Keratinocyte (primary cell): ENCODE measurements around the gene BUD23. TPM values are rescaled to one million over a fixed set of nuclear protein-coding genes. Genes with fewer than 3 reads are reported as not detected.

Experiments
- DNase-seq: peaks from one replicate; pipeline ENCODE4 v3.0.0-alpha.2; 2011; ENCODE audit warnings: low read depth, missing footprints, low spot score
- FAIRE-seq: peaks from 2 replicates; lab custom pipeline; 2011; peaks lifted over from hg19 to GRCh38; lab: Jason Lieb, UNC
- H2AFZ ChIP-seq: 2 replicates; pipeline ENCODE4 v1.6.0; 2012; ENCODE audit warnings: low read length, control low read depth, inconsistent platforms; ENCODE audit not compliant: control insufficient read depth
- H3K27ac ChIP-seq: 2 replicates; pipeline ENCODE4 v1.5.1; 2011; ENCODE audit warnings: low read length; ENCODE audit not compliant: control insufficient read depth, insufficient read depth
- H3K27me3 ChIP-seq: 3 replicates; pipeline ENCODE4 v1.6.0; 2011; ENCODE audit warnings: low read length; ENCODE audit not compliant: control insufficient read depth, insufficient read depth; ENCODE audit errors: extremely low read depth
- H3K36me3 ChIP-seq, 2 experiments: 2 replicates in 1 of 2; 3 replicates in 1 of 2; pipeline ENCODE4 v1.5.1; 2011; ENCODE audit warnings: low read length in 2 of 2, mild to moderate bottlenecking in 1 of 2; ENCODE audit not compliant: control insufficient read depth in 2 of 2, insufficient read depth in 2 of 2; ENCODE audit errors: extremely low read depth in 1 of 2
- H3K4me1 ChIP-seq: 3 replicates; pipeline ENCODE4 v1.5.1; 2011; ENCODE audit warnings: low read length; ENCODE audit not compliant: control insufficient read depth, insufficient read depth; ENCODE audit errors: extremely low read depth
- H3K4me2 ChIP-seq: 3 replicates; pipeline ENCODE4 v1.6.0; 2011; ENCODE audit warnings: low read depth, low read length; ENCODE audit not compliant: control insufficient read depth, insufficient read depth; ENCODE audit errors: extremely low read depth
- H3K4me3 ChIP-seq, 3 experiments: fragments of 200-600 bp in 1 of 3; sonication (generic) in 1 of 3; 2 replicates in 2 of 3; 3 replicates in 1 of 3; pipeline ENCODE4 v1.5.1; 2011 to 2016; ENCODE audit warnings: low read length in 3 of 3, mild to moderate bottlenecking in 3 of 3, control low read depth in 2 of 3, inconsistent platforms in 1 of 3, low read depth in 1 of 3, mixed read lengths in 1 of 3, mixed run types in 1 of 3, moderate library complexity in 1 of 3; ENCODE audit not compliant: control insufficient read depth in 2 of 3, insufficient read depth in 2 of 3; ENCODE audit errors: extremely low read depth in 1 of 3
- H3K79me2 ChIP-seq: 2 replicates; pipeline ENCODE4 v1.6.0; 2012; ENCODE audit warnings: low read length; ENCODE audit not compliant: control insufficient read depth, insufficient read depth
- H3K9ac ChIP-seq: 3 replicates; pipeline ENCODE4 v1.6.0; 2011; ENCODE audit warnings: low read length; ENCODE audit not compliant: control insufficient read depth, insufficient read depth; ENCODE audit errors: extremely low read depth
- H3K9me1 ChIP-seq: 3 replicates; pipeline ENCODE4 v1.6.0; 2011; ENCODE audit warnings: low read length; ENCODE audit not compliant: control insufficient read depth, insufficient read depth; ENCODE audit errors: extremely low read depth
- H3K9me3 ChIP-seq: 2 replicates; pipeline ENCODE4 v1.5.1; 2012; ENCODE audit warnings: low read depth, low read length; ENCODE audit not compliant: control insufficient read depth
- H4K20me1 ChIP-seq: 3 replicates; pipeline ENCODE4 v1.6.0; 2011; ENCODE audit warnings: low read length; ENCODE audit not compliant: control insufficient read depth, insufficient read depth; ENCODE audit errors: extremely low read depth
- CTCF ChIP-seq, 3 experiments: IDR thresholded peaks in 1 of 3; conservative IDR thresholded peaks in 1 of 3; optimal IDR thresholded peaks in 1 of 3; 2 replicates in 2 of 3; 3 replicates in 1 of 3; pipeline versions ENCODE3 to v1.5.1; 2011; ENCODE audit warnings: low read length in 3 of 3, mild to moderate bottlenecking in 3 of 3, moderate library complexity in 2 of 3, control low read depth in 1 of 3, inconsistent platforms in 1 of 3; ENCODE audit not compliant: insufficient read depth in 2 of 3; ENCODE audit errors: extremely low read depth in 1 of 3
- EZH2 ChIP-seq: IDR thresholded peaks from one replicate; pipeline ENCODE4 v1.6.1; 2012; ENCODE audit warnings: inconsistent platforms, mild to moderate bottlenecking, low read length, moderate library complexity
- dilution Hi-C: fragments of 300-500 bp; cut with MboI; formaldehyde crosslinking; loops from one replicate; pipeline ENCODE4 v1.7.0; 2020; ENCODE audit warnings: low sequenced_read_pairs; ENCODE audit not compliant: extremely low pct_ligation_motif_present
- polyA minus RNA-seq, 3 experiments: library from RNA; depleted of rRNA, polyadenylated mRNA; stranded (reverse); fragments of >200 nt; gene quantifications; 1 replicate in 1 of 3; 2 replicates in 1 of 3; 3 replicates in 1 of 3; pipeline ENCODE4 v1.2.3, GENCODE V29; 2011
- polyA plus RNA-seq, 5 experiments: library from polyadenylated mRNA; depleted of rRNA in 3 of 5; stranded (reverse) in 3 of 5; stranded (forward) in 1 of 5; unstranded in 1 of 5; fragments of >200 nt; gene quantifications; 1 replicate in 1 of 5; 2 replicates in 3 of 5; 3 replicates in 1 of 5; pipeline versions ENCODE4 v1.2.1 to v1.2.3, GENCODE V29; 2011 to 2012; ENCODE audit warnings: missing spikeins in 2 of 5, low read depth in 1 of 5, low replicate concordance in 1 of 5

Gene BUD23
- polyA plus RNA-seq (47.1 to 87.5 TPM (median 72.0 TPM) in 3 replicates), polyA minus RNA-seq (39.4 to 42.6 TPM (median 41.9 TPM) in 3 replicates)
- polyA plus RNA-seq (2011; ENCODE audit: low read depth) = 41.9 TPM
- 39.9 and 52.0 TPM in 2 replicates for polyA plus RNA-seq (2011; cell fraction: cytosol; rRNA removed)
- 71.4 and 78.1 TPM in 2 replicates for polyA plus RNA-seq (2011; cell fraction: nucleus; rRNA removed)
- 64.5 and 73.8 TPM in 2 replicates for polyA plus RNA-seq (2012; ENCODE audit: low replicate concordance)
- polyA minus RNA-seq (2011; cell fraction: cytosol; rRNA and poly(A)+ RNA removed) = 35.3 TPM
- 12.9 and 16.9 TPM in 2 replicates for polyA minus RNA-seq (2011; cell fraction: nucleus; rRNA and poly(A)+ RNA removed)

- peak; percentile 65 for DNase-seq
- H3K36me3 ChIP-seq = peaks cover 4 to 18% of the 10 kb centered on the region in 2 experiments
- no peak for FAIRE-seq
- H2AFZ ChIP-seq = peak within 1 kb of the TSS; percentile 98
- H3K4me3 ChIP-seq = peak within 1 kb of the TSS; percentile 71 to 91 (median 86)
- no peak for TF ChIP-seq CTCF (optimal IDR thresholded peaks at IDR 0.05 in 1 of 3, IDR thresholded peaks at IDR 0.05 in 1 of 3, conservative IDR thresholded peaks at IDR 0.05 in 1 of 3; ENCODE audit: extremely low read depth in 1 of 3, insufficient read depth in 2 of 3, low read length in 3 of 3)
- no peak for TF ChIP-seq EZH2
- peak within 1 kb of the TSS; percentile 96 for H3K9ac ChIP-seq
- peaks cover 4% of the 10 kb centered on the region for H3K9me1 ChIP-seq
- H3K4me2 ChIP-seq = peak within 1 kb of the TSS; percentile 94
- H3K27ac ChIP-seq = peak within 1 kb of the TSS; percentile 89
- peaks cover 77% of the 10 kb centered on the region for H3K79me2 ChIP-seq
- no peaks in the 10 kb centered on the region for H3K9me3 ChIP-seq
- no peaks in the 10 kb centered on the region for H3K27me3 ChIP-seq
- H4K20me1 ChIP-seq = no peaks in the 10 kb centered on the region
- dilution Hi-C loops = no loop called here
- H3K4me1 ChIP-seq = peaks cover 17% of the 10 kb centered on the region
Observed at GRCh38 chr7:73683056-73683787, at the start of gene BUD23, which contains the start of gene DNAJC30. BUD23 (plus strand) TSS chr7:73683597; CDS start chr7:73683626, 29 bp downstream. DNAJC30 (minus strand) TSS chr7:73683453; CDS start chr7:73683423, 30 bp downstream.

GRCh38 chr7:73633844-73634243 is 49.6 kb upstream of the BUD23 start:
- no peak overlapping the region for H2AFZ ChIP-seq
- no peaks in the 10 kb centered on the region for H3K36me3 ChIP-seq
- DNase-seq (no peak), FAIRE-seq (no peak)
- H3K9me1 ChIP-seq = no peaks in the 10 kb centered on the region
- peaks cover 4% of the 10 kb centered on the region for H3K27me3 ChIP-seq
- peaks cover 7% of the 10 kb centered on the region for H3K4me1 ChIP-seq
- no peaks in the 10 kb centered on the region for H4K20me1 ChIP-seq
- TF ChIP-seq EZH2 (no peak), CTCF (optimal IDR thresholded peaks at IDR 0.05 in 1 of 3, IDR thresholded peaks at IDR 0.05 in 1 of 3, conservative IDR thresholded peaks at IDR 0.05 in 1 of 3; ENCODE audit: extremely low read depth in 1 of 3, insufficient read depth in 2 of 3, low read length in 3 of 3) (no peak)
- no peak overlapping the region for H3K4me2 ChIP-seq
- H3K79me2 ChIP-seq = no peaks in the 10 kb centered on the region
- no peak overlapping the region for H3K27ac ChIP-seq
- dilution Hi-C loops = no loop called here
- H3K9ac ChIP-seq = no peak overlapping the region
- H3K4me3 ChIP-seq = no peak overlapping the region
- no peaks in the 10 kb centered on the region for H3K9me3 ChIP-seq
